COR-L47 (cell line): ENCODE measurements around the gene SCYL1.

ENCODE experiments used
- DNase-seq: peaks from one replicate; lab custom pipeline; 2025; lab: John Stamatoyannopoulos, UW

SCYL1 gene

GRCh38 chr11:65537296-65537597 lies 12.4 kb downstream of the SCYL1 start:
- no peak for DNase-seq

- no peak for DNase-seq
Observed at GRCh38 chr11:65537620-65538231, 12.8 kb downstream of the SCYL1 start.

DNA sequence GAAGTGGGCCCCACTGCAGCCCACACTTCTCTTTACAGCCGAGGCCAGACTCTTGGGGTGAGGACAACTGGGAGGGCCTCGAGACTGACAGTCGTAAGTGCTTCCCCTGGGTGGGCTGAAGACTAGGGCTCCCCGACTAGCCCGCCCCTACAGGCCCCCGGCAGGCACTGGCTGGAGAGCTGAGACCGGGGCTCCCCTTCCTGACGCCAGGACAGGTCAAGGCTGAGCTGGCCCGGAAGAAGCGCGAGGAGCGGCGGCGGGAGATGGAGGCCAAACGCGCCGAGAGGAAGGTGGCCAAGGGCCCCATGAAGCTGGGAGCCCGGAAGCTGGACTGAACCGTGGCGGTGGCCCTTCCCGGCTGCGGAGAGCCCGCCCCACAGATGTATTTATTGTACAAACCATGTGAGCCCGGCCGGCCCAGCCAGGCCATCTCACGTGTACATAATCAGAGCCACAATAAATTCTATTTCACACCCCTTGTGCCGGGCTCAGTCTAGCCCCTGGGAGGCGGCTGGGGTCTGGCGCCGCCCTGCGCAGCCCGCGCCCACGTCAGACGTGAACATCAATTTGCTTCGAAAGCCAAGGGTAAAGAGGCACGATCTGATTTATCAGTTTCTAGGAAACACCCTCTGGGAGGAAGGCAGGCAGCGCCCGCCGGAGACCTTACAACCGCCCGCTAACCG lies 13.5 kb downstream of the SCYL1 start:
- no peak for DNase-seq

DNA sequence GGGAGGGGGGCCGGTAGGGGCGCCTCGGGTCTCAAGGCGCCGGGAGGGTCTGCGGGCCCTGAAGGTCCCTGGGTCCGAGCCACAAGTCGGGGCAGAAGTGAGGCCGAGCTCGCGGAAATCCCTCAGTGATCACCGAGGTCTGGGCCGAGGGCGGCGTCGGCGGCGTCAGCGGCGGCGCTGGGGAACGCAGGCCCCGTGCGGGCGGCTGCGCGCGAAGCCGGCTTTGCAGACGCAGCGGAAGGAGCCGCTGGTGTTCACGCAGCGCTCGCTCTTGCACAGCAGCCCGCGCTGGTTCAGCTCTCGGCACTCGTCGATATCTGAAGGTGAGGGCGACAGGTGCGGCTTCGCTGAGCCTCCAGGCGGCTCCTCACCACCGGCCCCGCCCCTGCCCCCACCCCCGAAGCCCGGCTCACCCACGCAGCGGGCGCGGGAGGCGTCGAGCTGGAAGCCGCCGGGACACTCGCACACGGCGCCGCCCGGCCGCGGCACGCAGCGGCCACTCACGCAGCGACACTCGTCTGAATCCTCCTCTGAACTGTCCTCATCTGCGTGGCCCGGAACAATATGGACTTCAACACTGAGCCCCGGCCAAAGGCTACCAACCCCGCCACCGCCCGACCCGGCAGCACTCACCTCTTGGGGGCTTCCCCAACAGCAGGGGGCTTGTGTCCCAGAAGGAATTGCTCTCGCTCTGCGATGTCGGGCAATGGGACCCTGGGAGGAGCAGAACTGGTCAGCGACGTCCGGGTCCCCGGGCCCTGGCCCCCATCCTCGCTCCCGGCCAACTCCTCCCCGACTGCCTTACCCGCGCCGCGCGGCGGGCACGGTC lies 14.2 kb downstream of the SCYL1 start:
- DNase-seq: no peak

DNA sequence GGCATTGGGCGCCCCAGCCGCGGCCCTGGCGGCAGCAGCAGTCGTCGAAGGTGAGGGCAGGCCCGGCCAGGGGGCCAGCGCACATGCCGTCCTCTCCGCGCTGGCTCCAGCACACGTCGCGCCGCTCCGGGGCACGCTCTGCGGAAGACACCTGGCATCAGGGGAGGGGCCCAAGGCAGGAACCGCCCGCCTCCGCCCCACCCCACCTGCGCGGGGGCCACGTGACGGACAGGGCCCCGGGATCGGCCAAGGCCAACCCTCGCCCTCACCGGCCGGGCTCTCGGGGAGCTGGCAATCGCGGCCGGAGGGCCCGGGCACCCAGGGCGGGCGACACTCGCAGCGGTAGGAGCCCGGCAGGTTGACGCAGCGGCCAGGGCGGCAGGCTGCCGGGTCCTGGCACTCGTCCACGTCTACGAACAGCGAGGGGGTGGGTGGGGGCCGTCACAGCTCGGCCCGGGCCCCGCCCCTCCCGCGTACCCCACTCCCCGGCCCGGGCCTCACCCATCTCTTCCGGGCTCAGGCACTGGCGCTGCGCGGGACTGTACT lies 14.9 kb downstream of the SCYL1 start:
- no peak for DNase-seq

DNA sequence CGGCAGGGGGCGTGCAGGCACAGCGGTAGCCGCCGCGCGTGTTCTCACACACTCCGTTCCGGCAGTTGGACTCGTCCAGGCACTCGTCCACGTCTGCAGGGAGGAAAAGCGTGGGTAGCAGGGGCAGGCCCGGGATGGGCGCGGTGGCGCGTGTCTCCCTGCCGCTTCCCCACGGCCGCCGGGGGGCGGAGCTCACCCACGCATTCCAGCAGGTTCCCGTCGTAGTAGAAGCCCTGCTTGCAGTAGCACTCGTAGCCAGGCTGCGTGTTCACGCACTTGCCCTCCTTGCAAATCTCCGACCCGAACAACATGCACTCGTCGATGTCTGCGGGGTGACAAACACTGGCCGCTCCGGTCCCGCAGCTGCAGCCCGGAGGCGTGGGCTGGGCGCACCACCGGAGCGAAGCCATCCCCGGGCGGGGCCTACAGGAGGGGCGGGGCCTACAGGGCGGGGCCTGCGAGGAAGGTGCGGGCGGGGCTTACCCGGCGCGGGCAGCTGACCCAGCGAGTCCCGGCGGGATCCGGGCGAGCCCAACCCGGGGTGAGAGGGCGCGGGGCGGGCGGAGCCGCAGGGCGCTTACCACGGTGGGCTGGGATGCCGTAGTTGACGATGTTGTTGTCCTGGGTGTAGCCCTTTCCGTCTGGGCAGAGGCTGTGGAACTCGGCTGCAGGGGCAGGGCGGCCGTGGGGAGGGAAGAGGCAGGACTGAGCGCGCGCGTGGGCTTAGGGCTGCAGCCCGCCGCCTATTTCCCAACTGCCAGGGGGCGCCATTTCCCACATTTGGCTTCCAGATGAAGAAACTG lies 15.6 kb downstream of the SCYL1 start:
- peak; percentile 78 for DNase-seq

GRCh38 chr11:65541093-65541982 lies 16.5 kb downstream of the SCYL1 start:
- DNase-seq: no peak

DNA sequence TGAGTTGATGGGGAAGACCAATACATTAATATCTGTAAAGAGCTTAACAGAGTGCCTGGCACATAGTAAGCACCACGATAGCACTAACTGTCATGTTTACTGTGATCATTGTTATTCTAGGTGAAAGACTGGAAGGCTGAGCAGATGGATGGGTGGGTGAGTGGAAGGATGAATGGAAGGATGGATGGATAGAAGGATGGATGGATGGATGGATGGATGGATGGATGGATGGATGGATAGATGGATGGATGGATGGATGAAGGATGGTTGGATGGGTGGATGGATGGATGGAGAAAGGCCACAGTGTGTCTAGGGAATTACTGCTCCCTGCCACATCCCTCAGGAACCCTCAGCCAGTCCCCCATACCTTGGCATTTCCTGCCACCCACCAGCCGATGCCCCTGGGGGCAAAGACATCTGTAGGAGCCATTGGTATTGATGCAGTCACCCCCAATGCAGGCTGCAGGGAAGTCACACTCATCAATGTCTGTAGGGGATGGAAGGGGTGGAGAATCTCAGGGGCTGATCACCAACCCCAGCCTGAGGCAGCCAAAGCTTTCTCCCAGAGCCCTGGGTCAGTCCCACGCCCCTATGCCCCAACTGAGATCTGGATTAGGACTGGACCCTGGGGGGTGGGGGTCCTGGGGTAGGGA lies 18.0 kb downstream of the SCYL1 start:
- DNase-seq: no peak

GRCh38 chr11:65545853-65546216 lies 21.0 kb downstream of the SCYL1 start:
- no peak for DNase-seq

GRCh38 chr11:65546217-65546958 lies 21.5 kb downstream of the SCYL1 start:
- peak; percentile 82 for DNase-seq

GRCh38 chr11:65547446-65548125 lies 22.7 kb downstream of the SCYL1 start:
- no peak for DNase-seq

- no peak for DNase-seq
Observed at GRCh38 chr11:65548395-65548794, 23.5 kb downstream of the SCYL1 start.

- no peak for DNase-seq
Observed at GRCh38 chr11:65549096-65549495, 24.2 kb downstream of the SCYL1 start.

DNA sequence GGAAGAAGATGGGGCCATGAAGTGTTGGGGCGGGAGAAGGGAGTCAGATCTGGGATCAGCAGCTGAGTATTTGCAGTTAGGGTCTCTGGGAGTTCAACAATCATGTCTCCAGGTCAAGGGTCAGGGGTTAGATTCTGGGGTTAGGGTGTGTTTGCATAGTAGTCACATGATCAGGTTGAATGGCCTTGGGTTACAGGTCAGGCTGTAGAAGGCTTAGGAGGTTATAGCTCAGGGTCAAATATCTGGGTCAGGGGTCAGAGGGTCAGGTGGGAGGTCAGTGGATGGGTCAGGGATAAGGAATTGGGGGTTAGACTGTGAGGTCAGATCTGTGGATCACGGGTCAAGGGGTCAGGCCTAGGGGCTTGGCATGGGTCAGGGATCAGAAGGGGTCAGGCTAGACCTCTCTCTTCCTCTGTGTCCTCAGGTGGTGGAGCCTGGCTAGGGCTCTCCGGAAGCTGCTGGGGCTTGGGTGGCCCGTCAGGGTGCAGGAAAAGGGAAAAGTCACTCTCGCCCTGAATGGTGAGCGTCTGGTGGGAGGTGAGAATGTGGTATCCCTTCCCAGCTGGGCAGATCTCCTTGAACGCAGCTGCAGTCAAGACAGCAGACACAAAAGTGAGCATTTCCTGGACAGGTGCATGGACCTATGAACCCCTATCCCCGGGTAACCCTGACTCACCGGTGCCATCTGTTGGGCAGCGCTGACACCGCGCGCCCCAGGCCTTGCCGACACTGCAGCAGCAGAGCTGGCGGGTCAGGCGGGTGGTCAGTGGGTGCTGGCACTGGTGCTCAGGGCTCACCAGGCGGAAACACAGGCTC lies 26.9 kb downstream of the SCYL1 start:
- DNase-seq: peak; percentile 53

GRCh38 chr11:65552388-65552951 lies 27.6 kb downstream of the SCYL1 start:
- DNase-seq: no peak

DNA sequence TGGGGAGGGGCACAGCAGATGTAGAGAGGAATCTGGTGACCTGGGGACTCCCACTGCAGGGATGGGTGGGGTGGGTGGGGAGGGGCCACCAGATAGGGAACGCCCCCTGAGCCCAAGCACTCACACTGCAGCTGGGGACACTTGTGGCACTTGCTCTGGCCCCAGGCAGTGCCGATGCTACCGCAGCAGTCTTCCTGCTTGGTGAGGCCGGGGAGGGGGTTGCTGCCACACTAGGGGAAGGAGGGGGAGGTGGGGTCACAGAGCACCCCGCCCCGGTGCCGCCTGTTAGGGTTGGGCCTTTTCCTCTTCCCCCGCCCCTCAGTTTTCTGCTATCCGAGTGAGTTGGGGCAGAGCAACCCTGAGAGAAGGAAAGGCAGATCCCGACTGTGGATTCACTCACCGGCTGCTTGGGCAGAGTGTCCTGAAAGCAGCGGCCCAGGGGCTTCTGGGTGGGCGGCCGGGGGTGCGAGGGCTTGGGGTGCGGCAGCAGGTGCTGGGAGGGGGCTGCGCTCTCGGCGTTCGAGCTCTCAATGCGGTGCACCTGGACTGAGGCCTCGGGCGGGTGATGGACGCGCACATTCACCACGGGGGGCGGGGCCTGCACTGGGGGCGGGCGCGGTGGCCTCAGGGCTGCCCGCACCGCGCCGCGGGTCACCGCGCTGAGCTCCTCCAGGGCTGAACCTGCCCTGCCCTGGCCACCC lies 28.6 kb downstream of the SCYL1 start:
- no peak for DNase-seq

DNA sequence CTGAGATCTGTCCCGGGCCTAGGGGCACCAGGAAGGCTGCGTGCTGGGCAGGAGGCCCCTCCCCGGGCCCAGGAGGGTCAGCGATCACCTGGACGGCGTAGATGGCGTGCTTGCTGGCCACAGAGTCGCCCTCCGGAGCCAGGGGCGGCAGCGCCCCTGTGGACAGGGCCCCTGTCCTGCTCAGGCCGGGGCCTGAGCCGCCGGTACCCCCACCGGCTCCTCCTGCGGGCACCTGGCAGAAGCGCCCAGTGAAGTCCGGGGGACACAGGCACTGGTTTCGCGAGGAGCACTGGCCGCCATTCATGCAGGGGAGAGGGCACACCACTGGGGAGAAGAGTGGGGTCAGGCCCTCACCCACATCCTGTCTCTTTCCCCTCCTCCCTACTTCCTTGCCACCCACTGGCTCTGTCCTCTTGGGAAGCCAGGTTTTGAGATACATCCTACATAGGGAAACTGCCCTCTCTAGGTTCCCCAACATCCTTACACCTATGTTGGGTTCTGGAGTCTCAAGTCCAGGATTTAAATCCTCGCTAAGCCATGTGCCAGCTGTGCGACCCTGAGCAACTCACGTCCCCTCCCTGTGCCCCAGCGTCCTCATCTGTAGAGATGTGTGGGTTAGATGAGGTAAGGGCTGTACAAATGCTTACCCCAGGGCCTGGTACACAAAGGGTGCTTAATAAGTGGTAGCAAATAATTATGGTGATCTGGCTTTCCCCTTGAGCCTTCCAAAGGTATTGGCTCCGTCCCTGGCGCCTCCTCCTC lies 29.4 kb downstream of the SCYL1 start:
- DNase-seq: no peak
